ENCODE data around the gene GGTLC1. TPM values are rescaled to one million over a fixed set of nuclear protein-coding genes. Genes with fewer than 3 reads are reported as not detected.

Gene GGTLC1
- total RNA-seq, 1 experiment from 2014 or later = not detected

DNA sequence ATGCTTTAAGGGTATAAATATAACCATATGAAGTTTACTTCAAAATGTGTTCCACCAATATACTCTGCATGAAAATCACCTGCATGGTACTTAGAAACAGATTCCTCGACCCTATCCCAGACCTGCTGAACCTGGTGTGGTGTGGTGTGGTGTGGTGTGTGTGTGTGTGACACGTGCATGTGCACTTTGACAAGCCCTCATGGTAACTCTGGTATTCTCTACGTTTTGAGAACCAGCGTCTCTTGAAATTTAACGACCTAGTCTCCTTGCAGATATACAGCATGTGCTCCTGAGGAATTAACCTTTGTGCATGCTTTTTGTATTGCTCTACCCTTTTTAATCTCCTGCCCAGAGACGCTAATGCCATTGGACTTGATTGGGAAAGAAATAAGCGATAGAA, 29.5 kb downstream of the GGTLC1 start:
- Histone ChIP-seq H3K4me1 (ENCODE audit: insufficient read depth, low read length, poor library complexity, severe bottlenecking) (no peaks in the 10 kb centered on the region), H3K27me3 (replicated peaks; ENCODE audit: insufficient read depth, low read depth, low read length, poor library complexity) (no peaks in the 10 kb centered on the region), H3K27ac (ENCODE audit: low read depth, low read length, poor library complexity, severe bottlenecking) (no peak overlapping the region), H3K4me3 (ENCODE audit: low read depth, low read length, poor library complexity, severe bottlenecking) (no peak overlapping the region), H3K9me3 (ENCODE audit: low read depth, low read length, poor library complexity, severe bottlenecking) (peaks cover 12% of the 10 kb centered on the region), H3K36me3 (ENCODE audit: insufficient read depth, low read length, poor library complexity, severe bottlenecking) (no peaks in the 10 kb centered on the region)
- TF ChIP-seq EZH2 (IDR thresholded peaks at IDR 0.05; ENCODE audit: borderline replicate concordance, low read depth, low read length, poor library complexity, severe bottlenecking) = no peak
- TF ChIP-seq, protein P1, sequence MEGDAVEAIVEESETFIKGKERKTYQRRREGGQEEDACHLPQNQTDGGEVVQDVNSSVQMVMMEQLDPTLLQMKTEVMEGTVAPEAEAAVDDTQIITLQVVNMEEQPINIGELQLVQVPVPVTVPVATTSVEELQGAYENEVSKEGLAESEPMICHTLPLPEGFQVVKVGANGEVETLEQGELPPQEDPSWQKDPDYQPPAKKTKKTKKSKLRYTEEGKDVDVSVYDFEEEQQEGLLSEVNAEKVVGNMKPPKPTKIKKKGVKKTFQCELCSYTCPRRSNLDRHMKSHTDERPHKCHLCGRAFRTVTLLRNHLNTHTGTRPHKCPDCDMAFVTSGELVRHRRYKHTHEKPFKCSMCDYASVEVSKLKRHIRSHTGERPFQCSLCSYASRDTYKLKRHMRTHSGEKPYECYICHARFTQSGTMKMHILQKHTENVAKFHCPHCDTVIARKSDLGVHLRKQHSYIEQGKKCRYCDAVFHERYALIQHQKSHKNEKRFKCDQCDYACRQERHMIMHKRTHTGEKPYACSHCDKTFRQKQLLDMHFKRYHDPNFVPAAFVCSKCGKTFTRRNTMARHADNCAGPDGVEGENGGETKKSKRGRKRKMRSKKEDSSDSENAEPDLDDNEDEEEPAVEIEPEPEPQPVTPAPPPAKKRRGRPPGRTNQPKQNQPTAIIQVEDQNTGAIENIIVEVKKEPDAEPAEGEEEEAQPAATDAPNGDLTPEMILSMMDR (conservative IDR thresholded peaks at IDR 0.05; ENCODE audit: low read depth, low read length) = no peak
- no peak for DNase-seq (ENCODE audit: low spot score)
- ChIA-PET POLR2A (ENCODE audit: low non-redundant PET) (no interaction called here), CTCF (no interaction called here)
- BruUV-seq (replicated peaks) = no TSS peak
- intact Hi-C loops (cut with micrococcal nuclease; ENCODE audit: unreplicated experiment) = no loop called here

DNA sequence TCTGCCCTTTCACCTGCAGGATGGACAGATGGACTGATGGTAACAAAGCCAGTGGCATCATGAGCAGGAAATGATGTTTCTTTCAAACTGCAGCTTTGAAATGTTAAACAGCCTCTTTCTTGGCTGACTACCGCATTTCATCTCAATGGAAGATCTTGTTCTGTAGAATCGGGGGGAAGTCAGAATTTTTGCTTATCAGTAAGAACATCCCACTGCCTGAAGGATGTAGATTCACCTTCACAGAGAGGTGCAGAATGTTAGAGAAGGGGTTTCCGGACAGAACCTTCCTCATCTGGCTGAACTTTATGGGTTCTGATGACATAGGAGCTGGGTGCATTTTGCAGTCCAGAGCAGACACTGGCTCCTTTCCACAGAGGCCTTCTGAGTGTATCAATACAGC, 32.7 kb downstream of the GGTLC1 start:
- no peak overlapping the region for H3K4me3 ChIP-seq (ENCODE audit: low read depth, low read length, poor library complexity, severe bottlenecking)
- H3K9me3 ChIP-seq (ENCODE audit: low read depth, low read length, poor library complexity, severe bottlenecking) = no peaks in the 10 kb centered on the region
- no peak for DNase-seq (ENCODE audit: low spot score)
- POLR2A ChIA-PET (ENCODE audit: low non-redundant PET) = no interaction called here
- intact Hi-C loops (cut with micrococcal nuclease; ENCODE audit: unreplicated experiment) = no loop called here
- H3K36me3 ChIP-seq (ENCODE audit: insufficient read depth, low read length, poor library complexity, severe bottlenecking) = no peaks in the 10 kb centered on the region
- CTCF ChIA-PET = no interaction called here
- TF ChIP-seq EZH2 (IDR thresholded peaks at IDR 0.05; ENCODE audit: borderline replicate concordance, low read depth, low read length, poor library complexity, severe bottlenecking) = no peak
- TF ChIP-seq, protein P1 (conservative IDR thresholded peaks at IDR 0.05; ENCODE audit: low read depth, low read length) = no peak
- no peaks in the 10 kb centered on the region for H3K4me1 ChIP-seq (ENCODE audit: insufficient read depth, low read length, poor library complexity, severe bottlenecking)
- no TSS peak for BruUV-seq (replicated peaks)
- no peak overlapping the region for H3K27ac ChIP-seq (ENCODE audit: low read depth, low read length, poor library complexity, severe bottlenecking)
- H3K27me3 ChIP-seq (replicated peaks; ENCODE audit: insufficient read depth, low read depth, low read length, poor library complexity) = no peaks in the 10 kb centered on the region

DNA sequence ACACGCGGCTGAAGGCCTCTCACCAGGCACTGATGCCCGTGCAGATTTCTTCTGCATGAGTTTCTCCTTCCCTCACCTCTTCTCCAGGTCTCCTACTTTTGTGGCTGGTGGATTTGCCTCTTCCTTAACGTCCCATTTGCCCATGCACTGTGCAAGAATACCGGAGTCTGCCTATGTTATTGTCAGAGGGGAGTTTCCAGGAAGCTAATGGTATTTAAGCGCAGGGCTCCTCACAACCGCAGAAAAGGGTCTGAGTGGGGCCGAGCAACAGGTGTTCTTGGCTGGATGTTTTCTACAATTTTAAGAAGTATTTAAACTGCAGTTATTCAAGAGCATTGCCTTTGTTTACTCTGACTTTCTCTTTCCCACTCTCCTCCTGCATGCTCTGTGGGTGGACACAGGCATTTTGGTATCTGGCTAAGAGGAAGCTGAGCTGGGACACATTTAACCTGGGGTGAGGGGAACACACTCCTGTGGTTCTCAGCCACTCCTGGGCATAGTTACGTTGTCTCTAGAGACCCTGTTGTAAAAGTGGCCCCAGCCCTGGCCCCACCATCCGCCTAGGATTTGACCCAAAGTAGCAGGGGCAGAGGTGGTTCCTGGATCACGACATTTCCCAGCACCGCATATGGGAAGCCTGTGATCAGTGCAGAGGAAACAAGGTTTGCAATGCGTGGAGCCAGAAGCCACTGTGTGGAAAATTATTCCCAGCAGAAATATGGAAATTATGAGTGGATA, 34.4 kb downstream of the GGTLC1 start:
- BruUV-seq (replicated peaks) = no TSS peak
- Histone ChIP-seq H3K9me3 (ENCODE audit: low read depth, low read length, poor library complexity, severe bottlenecking) (no peaks in the 10 kb centered on the region), H3K27me3 (replicated peaks; ENCODE audit: insufficient read depth, low read depth, low read length, poor library complexity) (no peaks in the 10 kb centered on the region), H3K4me3 (ENCODE audit: low read depth, low read length, poor library complexity, severe bottlenecking) (no peak overlapping the region), H3K36me3 (ENCODE audit: insufficient read depth, low read length, poor library complexity, severe bottlenecking) (no peaks in the 10 kb centered on the region), H3K4me1 (ENCODE audit: insufficient read depth, low read length, poor library complexity, severe bottlenecking) (no peaks in the 10 kb centered on the region), H3K27ac (ENCODE audit: low read depth, low read length, poor library complexity, severe bottlenecking) (no peak overlapping the region)
- TF ChIP-seq EZH2 (IDR thresholded peaks at IDR 0.05; ENCODE audit: borderline replicate concordance, low read depth, low read length, poor library complexity, severe bottlenecking) = no peak
- TF ChIP-seq, protein P1 (conservative IDR thresholded peaks at IDR 0.05; ENCODE audit: low read depth, low read length) = no peak
- no peak for DNase-seq (ENCODE audit: low spot score)
- intact Hi-C loops (cut with micrococcal nuclease; ENCODE audit: unreplicated experiment) = no loop called here
- POLR2A ChIA-PET (ENCODE audit: low non-redundant PET) = no interaction called here
- CTCF ChIA-PET = no interaction called here
